GM12878 (cell line): Measurements from ENCODE around the gene JAKMIP1. TPM values are rescaled to one million over a fixed set of nuclear protein-coding genes. Genes with fewer than 3 reads are reported as not detected.
A peak's percentile ranks its signal among the peaks of the same experiment; 100 is the strongest.

ENCODE experiments used
- ATAC-seq: fragments of 200-7000 bp; cut with Tn5 transposase; 3 replicates; pipeline ENCODE4 v1.9.1; 2020; ENCODE audit warnings: mild to moderate bottlenecking, moderate library complexity
- BruUV-seq: library from RNA; stranded (reverse); fragments of 400-500 nt; replicated peaks from 2 replicates; lab custom pipeline; 2021; lab: Mats Ljungman, UMichigan
- CTCF ChIA-PET: fragments of 300-600 bp; sonication (Branson Sonifier 250); formaldehyde crosslinking; extraction: SDS; loops from one replicate; lab custom pipeline; 2021; ENCODE audit warnings: inconsistent platforms; lab: Yijun Ruan, JAX
- POLR2A ChIA-PET: fragments of 350-600 bp; formaldehyde crosslinking; extraction: SDS; loops from one replicate; lab custom pipeline; 2021; ENCODE audit warnings: inconsistent platforms; lab: Charles Lee
- RAD21 ChIA-PET: fragments of 300-600 bp; sonication (Branson Sonifier 250); formaldehyde crosslinking; loops from one replicate; lab custom pipeline; 2023; ENCODE audit warnings: antibody characterized with exemption; ENCODE audit not compliant: unreplicated experiment; lab: Charles Lee
- SMC1A ChIA-PET: fragments of 300-600 bp; sonication (Branson Sonifier 250); formaldehyde crosslinking; loops from one replicate; lab custom pipeline; 2023; ENCODE audit not compliant: unreplicated experiment, uncharacterized antibody; lab: Charles Lee
- DNase-seq: peaks from one replicate; pipeline ENCODE4 v3.0.0-alpha.2; 2011; ENCODE audit warnings: low read depth, low spot score
- FAIRE-seq: peaks from 3 replicates; lab custom pipeline; 2011; peaks lifted over from hg19 to GRCh38; lab: Jason Lieb, UNC
- H2AFZ ChIP-seq: 2 replicates; pipeline ENCODE4 v1.6.0; 2011; ENCODE audit warnings: low read depth, low read length, control low read depth; ENCODE audit not compliant: control insufficient read depth
- H3K27ac ChIP-seq: 2 replicates; pipeline ENCODE4 v1.5.1; 2011; ENCODE audit warnings: control low read depth; ENCODE audit not compliant: control insufficient read depth, insufficient read depth
- H3K27me3 ChIP-seq, 2 experiments: replicated peaks in 1 of 2; 2 replicates each; pipeline versions ENCODE4 v1.6.0 to v1.6.1; 2011; ENCODE audit warnings: low read length in 1 of 2; ENCODE audit not compliant: control insufficient read depth in 2 of 2, insufficient read depth in 2 of 2
- H3K36me3 ChIP-seq, 2 experiments: 2 replicates each; pipeline ENCODE4 v1.5.1; 2011; ENCODE audit warnings: low read length in 1 of 2; ENCODE audit not compliant: control insufficient read depth in 2 of 2, insufficient read depth in 2 of 2
- H3K4me1 ChIP-seq: 2 replicates; pipeline ENCODE4 v1.6.1; 2011; ENCODE audit warnings: mild to moderate bottlenecking, low read length, moderate library complexity, mixed read lengths; ENCODE audit not compliant: control insufficient read depth, insufficient read depth
- H3K4me2 ChIP-seq: 2 replicates; pipeline ENCODE4 v1.6.0; 2011; ENCODE audit warnings: control low read depth; ENCODE audit not compliant: control insufficient read depth, insufficient read depth
- H3K4me3 ChIP-seq: fragments of 200-600 bp; sonication (generic); 2 replicates; pipeline ENCODE4 v1.5.1; 2016
- H3K79me2 ChIP-seq: 2 replicates; pipeline ENCODE4 v1.6.0; 2011; ENCODE audit warnings: low read length; ENCODE audit not compliant: control insufficient read depth, insufficient read depth
- H3K9ac ChIP-seq: 2 replicates; pipeline ENCODE4 v1.8.0; 2011; ENCODE audit warnings: low read length, control low read depth, mixed read lengths; ENCODE audit not compliant: control insufficient read depth, insufficient read depth
- H3K9me3 ChIP-seq: replicated peaks from 3 replicates; pipeline ENCODE4 v1.5.1; 2011; ENCODE audit warnings: mild to moderate bottlenecking, low read length; ENCODE audit not compliant: control insufficient read depth, insufficient read depth
- H4K20me1 ChIP-seq: 2 replicates; pipeline ENCODE4 v1.6.0; 2011; ENCODE audit not compliant: control insufficient read depth, insufficient read depth
- CREB1 ChIP-seq: IDR thresholded peaks from 2 replicates; pipeline ENCODE4 v1.6.1; 2012; ENCODE audit warnings: low read depth, mild to moderate bottlenecking, inconsistent platforms
- ETV6 ChIP-seq, 2 experiments: fragments of 450-650 bp in 1 of 2; IDR thresholded peaks in 1 of 2; conservative IDR thresholded peaks in 1 of 2; 2 replicates each; pipeline ENCODE4 v1.6.1; 2014; ENCODE audit warnings: antibody characterized with exemption in 1 of 2, borderline replicate concordance in 1 of 2, low read depth in 1 of 2, mild to moderate bottlenecking in 1 of 2, moderate library complexity in 1 of 2
- HDAC2 ChIP-seq: fragments of 200-600 bp; sonication (generic); IDR thresholded peaks from 2 replicates; pipeline ENCODE4 v1.6.1; 2017
- NFXL1 ChIP-seq: fragments of 450-650 bp; IDR thresholded peaks from 2 replicates; pipeline ENCODE4 v1.6.1; 2017; ENCODE audit warnings: antibody characterized with exemption, mild to moderate bottlenecking, borderline replicate concordance
- SPI1 ChIP-seq: IDR thresholded peaks from 2 replicates; pipeline ENCODE4 v1.6.1; 2011; ENCODE audit warnings: low read depth, mild to moderate bottlenecking, low read length, moderate library complexity, borderline replicate concordance; ENCODE audit not compliant: insufficient read depth
- SREBF2 ChIP-seq: IDR thresholded peaks from 2 replicates; pipeline ENCODE4 v1.6.1; 2012; ENCODE audit warnings: mild to moderate bottlenecking, low read length
- WGBS: methylation state at CpG from one replicate; pipeline ENCODE4 v1.1.6; 2016; ENCODE audit warnings: low lambda C conversion rate; ENCODE audit not compliant: insufficient replicate concordance, insufficient coverage; ENCODE audit errors: missing lambda C conversion rate; 5-methylcytosine and 5-hydroxymethylcytosine counted together
- in situ Hi-C: fragments of 300-500 bp; cut with MboI; formaldehyde crosslinking; loops from 9 replicates; pipeline ENCODE4 v1.14.3; 2018; ENCODE audit warnings: mixed read lengths
- intact Hi-C: fragments of 100-400 bp; cut with micrococcal nuclease; formaldehyde crosslinking; loops from one replicate; pipeline ENCODE4 v1.14.2; 2022; ENCODE audit not compliant: unreplicated experiment
- polyA plus RNA-seq, 11 experiments: library from polyadenylated mRNA; depleted of rRNA in 4 of 11; unstranded in 6 of 11; stranded (reverse) in 5 of 11; fragments of >200 nt; fragmentation: Nextera tagmentation in 4 of 11; fragmentation: Illumina TruSeq in 1 of 11; extraction: Ambion mirVana in 4 of 11; extraction: Trizol in 1 of 11; gene quantifications; 1 replicate in 1 of 11; 2 replicates in 10 of 11; pipeline versions ENCODE4 v1.2.1 to v1.2.3, GENCODE V29; 2011 to 2016; ENCODE audit warnings: inconsistent platforms in 2 of 11, missing spikeins in 2 of 11, low read depth in 1 of 11
- total RNA-seq, 4 experiments: library from RNA; depleted of rRNA in 3 of 4; stranded (reverse); fragments of >200 nt in 3 of 4; fragmentation: Illumina TruSeq in 1 of 4; extraction: Trizol in 1 of 4; gene quantifications; 2 replicates each; pipeline versions ENCODE4 v1.2.1 to v1.2.3, GENCODE V29; 2013 to 2021
- TF ChIP-seq, protein P1 (sequence below): IDR thresholded peaks from 2 replicates; pipeline ENCODE4 v1.6.1; 2012; ENCODE audit warnings: low read depth, low read length, improper control_type of control experiment
- TF ChIP-seq, protein P2 (sequence below): fragments of 450-650 bp; formaldehyde crosslinking; IDR thresholded peaks from 2 replicates; pipeline ENCODE4 v1.4.0; 2022; ENCODE audit warnings: mild to moderate bottlenecking, moderate library complexity

Gene JAKMIP1
- total and polyA plus RNA-seq, 10 of the 15 experiments (the other 5 are each of a cell fraction or from before 2014, with no cell fraction given) = 0.52 to 16.7 (median 12.3) TPM

DNA sequence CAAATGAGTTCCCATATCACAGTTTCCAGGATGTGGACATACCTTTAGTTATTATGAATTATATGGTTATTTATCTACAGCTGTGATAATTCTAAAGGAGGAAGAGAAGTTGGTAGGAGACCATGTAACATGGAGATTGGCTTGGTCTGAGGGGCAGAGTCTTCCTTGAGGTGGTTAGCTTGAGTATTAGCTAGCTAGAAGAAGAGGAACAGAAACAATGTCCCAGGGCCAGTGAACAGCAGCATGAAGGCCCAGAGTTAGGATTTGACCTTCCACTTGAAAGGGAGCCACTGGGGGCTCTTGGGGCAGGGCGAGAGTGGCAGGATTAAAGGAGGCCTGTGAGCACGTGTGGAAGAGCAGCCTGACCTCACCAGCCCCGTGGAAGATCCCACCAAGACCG is 5.6 kb upstream of the JAKMIP1 start:
- intact Hi-C loops = no loop called here
- POLR2A ChIA-PET = interaction anchor here (0.8 kb wide), 1 partner anchor 9 kb away, joined by 3 read pairs; no protein-coding TSS in a partner anchor
- Histone ChIP-seq H3K4me2 (no peak overlapping the region), H3K9me3 (peaks cover 3% of the 10 kb centered on the region; the same call in 2 of the 3 replicates), H3K9ac (no peak overlapping the region), H2AFZ (no peak overlapping the region), H3K36me3 (no peaks in the 10 kb centered on the region; a peak in 1 of 4 replicates), H3K27ac (no peak overlapping the region), H3K79me2 (no peaks in the 10 kb centered on the region), H3K4me1 (peaks cover 16% of the 10 kb centered on the region), H4K20me1 (no peaks in the 10 kb centered on the region), H3K4me3 (no peak overlapping the region), H3K27me3 (no peaks in the 10 kb centered on the region; a peak in 1 of 4 replicates)
- SMC1A ChIA-PET = interaction anchor here (2.7 to 2.9 kb wide), 2 partner anchors 12 to 25 kb away, joined by 10 to 12 read pairs; no protein-coding TSS in a partner anchor
- CTCF ChIA-PET = interaction anchor here (0.7 to 2.5 kb wide), 6 partner anchors 26 to 207 kb away, joined by 3 to 15 read pairs (median 4); no protein-coding TSS in a partner anchor
- in situ Hi-C loops = no loop called here
- ATAC-seq (no peak), FAIRE-seq (peak; percentile 83), DNase-seq (no peak)
- RAD21 ChIA-PET = interaction anchor here (1.1 to 1.9 kb wide), 2 partner anchors 12 to 71 kb away, joined by 3 to 4 read pairs; no protein-coding TSS in a partner anchor
- no TSS peak for BruUV-seq
- 56% methylated on average over 4 of the region's 4 CpGs for WGBS
- TF ChIP-seq SPI1 (peak; percentile 53; the same call in 1 of the 2 replicates), NFXL1 (no peak)

DNA sequence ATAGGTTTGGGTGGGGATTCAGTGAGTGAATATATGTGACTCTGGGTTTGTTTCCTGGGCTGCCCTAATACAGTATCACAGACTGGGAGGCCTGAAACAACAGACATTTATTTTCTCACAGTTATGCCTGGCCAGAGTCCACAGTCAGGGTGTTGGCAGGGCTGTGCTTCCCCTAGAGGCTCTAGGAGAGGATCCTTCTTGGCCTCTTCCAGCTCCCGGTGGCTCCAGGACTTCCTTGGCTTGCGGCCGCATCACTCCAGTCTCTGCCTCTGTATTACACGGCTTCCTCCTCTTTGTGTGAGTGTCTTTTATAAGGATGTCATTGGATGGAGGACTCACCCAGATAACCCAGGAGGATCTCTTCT is 5.2 kb upstream of the JAKMIP1 start:
- no TSS peak for BruUV-seq
- intact Hi-C loops (no loop called here), in situ Hi-C loops (no loop called here)
- Histone ChIP-seq H3K4me2 (no peak overlapping the region), H2AFZ (no peak overlapping the region), H3K4me3 (no peak overlapping the region), H3K36me3 (no peaks in the 10 kb centered on the region; a peak in 1 of 4 replicates), H3K4me1 (peaks cover 19% of the 10 kb centered on the region), H3K79me2 (no peaks in the 10 kb centered on the region), H4K20me1 (no peaks in the 10 kb centered on the region), H3K9ac (no peak overlapping the region), H3K27ac (no peak overlapping the region), H3K27me3 (no peaks in the 10 kb centered on the region; a peak in 1 of 4 replicates), H3K9me3 (peaks cover 3% of the 10 kb centered on the region; the same call in 2 of the 3 replicates)
- RAD21 ChIA-PET = interaction anchor here (1.1 to 1.9 kb wide), 2 partner anchors 12 to 71 kb away, joined by 3 to 4 read pairs; no protein-coding TSS in a partner anchor
- SMC1A ChIA-PET = interaction anchor here (0.5 to 2.9 kb wide), 3 partner anchors 12 to 222 kb away, joined by 3 to 12 read pairs (median 10); no protein-coding TSS in a partner anchor
- DNase-seq (no peak), FAIRE-seq (no peak), ATAC-seq (no peak)
- CTCF ChIA-PET = interaction anchor here (0.7 to 2.5 kb wide), 6 partner anchors 25 to 207 kb away, joined by 3 to 15 read pairs (median 4); no protein-coding TSS in a partner anchor
- POLR2A ChIA-PET = interaction anchor here (0.8 kb wide), 1 partner anchor 9 kb away, joined by 3 read pairs; no protein-coding TSS in a partner anchor
- 83% methylated on average over 4 of the region's 4 CpGs for WGBS
- TF ChIP-seq HDAC2 (no peak), SREBF2 (no peak), ETV6 (conservative IDR thresholded peaks at IDR 0.05 in 1 of 2, IDR thresholded peaks at IDR 0.05 in 1 of 2; ENCODE audit: borderline replicate concordance in 1 of 2, low read depth in 1 of 2) (no peak), CREB1 (no peak)
- TF ChIP-seq, protein P1, sequence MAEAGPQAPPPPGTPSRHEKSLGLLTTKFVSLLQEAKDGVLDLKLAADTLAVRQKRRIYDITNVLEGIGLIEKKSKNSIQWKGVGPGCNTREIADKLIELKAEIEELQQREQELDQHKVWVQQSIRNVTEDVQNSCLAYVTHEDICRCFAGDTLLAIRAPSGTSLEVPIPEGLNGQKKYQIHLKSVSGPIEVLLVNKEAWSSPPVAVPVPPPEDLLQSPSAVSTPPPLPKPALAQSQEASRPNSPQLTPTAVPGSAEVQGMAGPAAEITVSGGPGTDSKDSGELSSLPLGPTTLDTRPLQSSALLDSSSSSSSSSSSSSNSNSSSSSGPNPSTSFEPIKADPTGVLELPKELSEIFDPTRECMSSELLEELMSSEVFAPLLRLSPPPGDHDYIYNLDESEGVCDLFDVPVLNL = no peak
- TF ChIP-seq, protein P2, sequence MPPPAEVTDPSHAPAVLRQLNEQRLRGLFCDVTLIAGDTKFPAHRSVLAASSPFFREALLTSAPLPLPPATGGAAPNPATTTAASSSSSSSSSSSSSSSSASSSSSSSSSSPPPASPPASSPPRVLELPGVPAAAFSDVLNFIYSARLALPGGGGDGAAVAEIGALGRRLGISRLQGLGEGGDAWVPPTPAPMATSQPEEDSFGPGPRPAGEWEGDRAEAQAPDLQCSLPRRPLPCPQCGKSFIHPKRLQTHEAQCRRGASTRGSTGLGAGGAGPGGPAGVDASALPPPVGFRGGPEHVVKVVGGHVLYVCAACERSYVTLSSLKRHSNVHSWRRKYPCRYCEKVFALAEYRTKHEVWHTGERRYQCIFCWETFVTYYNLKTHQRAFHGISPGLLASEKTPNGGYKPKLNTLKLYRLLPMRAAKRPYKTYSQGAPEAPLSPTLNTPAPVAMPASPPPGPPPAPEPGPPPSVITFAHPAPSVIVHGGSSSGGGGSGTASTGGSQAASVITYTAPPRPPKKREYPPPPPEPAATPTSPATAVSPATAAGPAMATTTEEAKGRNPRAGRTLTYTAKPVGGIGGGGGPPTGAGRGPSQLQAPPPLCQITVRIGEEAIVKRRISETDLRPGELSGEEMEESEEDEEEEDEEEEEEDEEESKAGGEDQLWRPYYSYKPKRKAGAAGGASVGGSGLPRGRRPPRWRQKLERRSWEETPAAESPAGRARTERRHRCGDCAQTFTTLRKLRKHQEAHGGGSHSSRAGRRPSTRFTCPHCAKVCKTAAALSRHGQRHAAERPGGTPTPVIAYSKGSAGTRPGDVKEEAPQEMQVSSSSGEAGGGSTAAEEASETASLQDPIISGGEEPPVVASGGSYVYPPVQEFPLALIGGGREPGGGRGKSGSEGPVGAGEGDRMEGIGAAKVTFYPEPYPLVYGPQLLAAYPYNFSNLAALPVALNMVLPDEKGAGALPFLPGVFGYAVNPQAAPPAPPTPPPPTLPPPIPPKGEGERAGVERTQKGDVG = no peak
